IMR-90 (cell line): ENCODE measurements around the gene DEAF1. TPM values are rescaled to one million over a fixed set of nuclear protein-coding genes. Genes with fewer than 3 reads are reported as not detected.
"Not testable (repeated sequence)": the region's sequence is repeated elsewhere in the genome, so short reads cannot be mapped to it uniquely, and the experiment has no call there.

Source experiments
- ATAC-seq: fragments of 200-7000 bp; cut with Tn5 transposase; 2 replicates; pipeline ENCODE4 v1.9.1; 2020; ENCODE audit warnings: low read depth, mild to moderate bottlenecking, moderate library complexity
- BruUV-seq: library from RNA; stranded (reverse); fragments of 400-500 nt; replicated peaks from 2 replicates; lab custom pipeline; 2021; lab: Mats Ljungman, UMichigan
- CTCF ChIA-PET: fragments of 300-600 bp; formaldehyde crosslinking; extraction: SDS; loops from one replicate; lab custom pipeline; 2021; ENCODE audit warnings: antibody characterized with exemption; lab: Yijun Ruan, JAX
- POLR2A ChIA-PET: fragments of 300-600 bp; sonication (Branson Sonifier 250); formaldehyde crosslinking; loops from one replicate; lab custom pipeline; 2022; ENCODE audit warnings: antibody characterized with exemption; ENCODE audit not compliant: unreplicated experiment; lab: Charles Lee
- DNase-seq: peaks from one replicate; pipeline ENCODE4 v3.0.0; 2013
- H2AFZ ChIP-seq: replicated peaks from 2 replicates; pipeline ENCODE3; 2013; ENCODE audit warnings: low read length, mild to moderate bottlenecking; ENCODE audit not compliant: poor library complexity
- H2AK5ac ChIP-seq: 2 replicates; pipeline ENCODE4 v1.6.1; 2013; ENCODE audit warnings: low read depth, low read length, inconsistent platforms
- H2AK9ac ChIP-seq: replicated peaks from 2 replicates; pipeline ENCODE3; 2013; ENCODE audit warnings: mild to moderate bottlenecking, low read depth, low read length, moderate library complexity; ENCODE audit not compliant: poor library complexity
- H2BK120ac ChIP-seq: 2 replicates; pipeline ENCODE4 v1.6.1; 2013; ENCODE audit warnings: low read depth, low read length, inconsistent platforms
- H2BK15ac ChIP-seq: 3 replicates; pipeline ENCODE4 v1.6.1; 2013; ENCODE audit warnings: low read depth, low read length, inconsistent platforms
- H2BK20ac ChIP-seq: 2 replicates; pipeline ENCODE4 v1.6.1; 2013; ENCODE audit warnings: low read depth, mild to moderate bottlenecking, inconsistent platforms, low read length, moderate library complexity
- H2BK5ac ChIP-seq: 2 replicates; pipeline ENCODE4 v1.6.1; 2013; ENCODE audit warnings: mild to moderate bottlenecking, low read depth, low read length, inconsistent platforms; ENCODE audit not compliant: poor library complexity, severe bottlenecking
- H3K14ac ChIP-seq: replicated peaks from 2 replicates; pipeline ENCODE4 v1.6.1; 2013; ENCODE audit warnings: low read depth, low read length, inconsistent platforms
- H3K18ac ChIP-seq: 2 replicates; pipeline ENCODE4 v1.6.1; 2013; ENCODE audit warnings: low read depth, low read length, control low read depth
- H3K23ac ChIP-seq: 2 replicates; pipeline ENCODE4 v1.6.1; 2013; ENCODE audit warnings: low read depth, low read length, inconsistent platforms
- H3K27ac ChIP-seq: 2 replicates; pipeline ENCODE4 v1.5.1; 2013; ENCODE audit warnings: mild to moderate bottlenecking, control low read depth, low read length; ENCODE audit not compliant: insufficient read depth
- H3K27me3 ChIP-seq: 2 replicates; pipeline ENCODE4 v1.6.1; 2013; ENCODE audit warnings: low read length; ENCODE audit not compliant: control insufficient read depth, insufficient read depth
- H3K36me3 ChIP-seq: 2 replicates; pipeline ENCODE4 v1.6.1; 2013; ENCODE audit warnings: low read length, mixed read lengths; ENCODE audit not compliant: control insufficient read depth, insufficient read depth
- H3K4ac ChIP-seq: 2 replicates; pipeline ENCODE4 v1.6.1; 2013; ENCODE audit warnings: low read depth, low read length, inconsistent platforms
- H3K4me1 ChIP-seq: 2 replicates; pipeline ENCODE4 v1.6.1; 2013; ENCODE audit warnings: low read length, mixed read lengths; ENCODE audit not compliant: control insufficient read depth, insufficient read depth
- H3K4me2 ChIP-seq: 2 replicates; pipeline ENCODE4 v1.6.1; 2013; ENCODE audit warnings: low read depth, mild to moderate bottlenecking, control low read depth, low read length, moderate library complexity
- H3K4me3 ChIP-seq: 2 replicates; pipeline ENCODE4 v1.5.1; 2013; ENCODE audit warnings: low read depth, mild to moderate bottlenecking, control low read depth, low read length, moderate library complexity; ENCODE audit not compliant: insufficient read depth
- H3K56ac ChIP-seq: 2 replicates; pipeline ENCODE4 v1.6.1; 2013; ENCODE audit warnings: low read length, inconsistent platforms; ENCODE audit not compliant: insufficient read depth; ENCODE audit errors: extremely low read depth
- H3K79me1 ChIP-seq, 2 experiments: 2 replicates each; pipeline ENCODE4 v1.6.1; 2013; ENCODE audit warnings: low read length in 2 of 2, inconsistent platforms in 1 of 2, low read depth in 1 of 2
- H3K9ac ChIP-seq: 2 replicates; pipeline ENCODE4 v1.6.1; 2013; ENCODE audit warnings: low read depth, low read length, control low read depth
- H3K9me1 ChIP-seq: 2 replicates; pipeline ENCODE4 v1.6.1; 2013; ENCODE audit warnings: low read length, inconsistent platforms; ENCODE audit not compliant: insufficient read depth
- H3K9me3 ChIP-seq: 2 replicates; pipeline ENCODE4 v1.6.1; 2013; ENCODE audit warnings: low read length; ENCODE audit not compliant: control insufficient read depth, insufficient read depth
- H4K20me1 ChIP-seq: 2 replicates; pipeline ENCODE4 v1.6.1; 2013; ENCODE audit warnings: low read length, inconsistent platforms; ENCODE audit not compliant: insufficient read depth
- H4K5ac ChIP-seq: 2 replicates; pipeline ENCODE4 v1.6.1; 2013; ENCODE audit warnings: mild to moderate bottlenecking, low read depth, low read length, control low read depth
- H4K8ac ChIP-seq, 2 experiments: 2 replicates each; pipeline ENCODE4 v1.6.1; 2013; ENCODE audit warnings: low read depth in 2 of 2, low read length in 2 of 2, control low read depth in 1 of 2, inconsistent platforms in 1 of 2
- H4K91ac ChIP-seq: 2 replicates; pipeline ENCODE4 v1.6.1; 2013; ENCODE audit warnings: low read depth, low read length, inconsistent platforms; ENCODE audit not compliant: insufficient read depth
- WGBS, 2 experiments: methylation state at CpG; one replicate each; pipeline versions ENCODE4 v1.1.5 to v1.1.7; 2013; ENCODE audit warnings: missing lambda C conversion rate in 2 of 2; ENCODE audit not compliant: insufficient read length in 1 of 2; ENCODE audit errors: extremely low coverage in 2 of 2; 5-methylcytosine and 5-hydroxymethylcytosine counted together
- dilution Hi-C: fragments of 300-500 bp; cut with HindIII; formaldehyde crosslinking; loops from one replicate; pipeline ENCODE4 v1.14.3; 2018; ENCODE audit warnings: low sequenced_read_pairs; ENCODE audit not compliant: unreplicated experiment
- in situ Hi-C: fragments of 300-500 bp; cut with MboI; formaldehyde crosslinking; loops from 3 replicates; pipeline ENCODE4 v1.14.3; 2019; ENCODE audit warnings: low sequenced_read_pairs, inconsistent platforms, mixed read lengths
- intact Hi-C: fragments of 100-400 bp; cut with micrococcal nuclease; formaldehyde crosslinking; loops from 2 replicates; pipeline ENCODE4 v1.10.0; 2022
- polyA plus RNA-seq, 3 experiments: library from polyadenylated mRNA; depleted of rRNA; stranded (reverse); fragments of >200 nt; gene quantifications; 2 replicates each; pipeline ENCODE4 v1.2.3, GENCODE V29; 2012; ENCODE audit warnings: low replicate concordance in 1 of 3
- total RNA-seq: library from RNA; depleted of rRNA; stranded (reverse); fragments of >200 nt; gene quantifications from 2 replicates; pipeline ENCODE4 v1.2.3, GENCODE V29; 2012

Gene DEAF1
- total and polyA plus RNA-seq, 2 of the 4 experiments (the other 2 are of a cell fraction): 22.9 to 31.6 TPM

DNA sequence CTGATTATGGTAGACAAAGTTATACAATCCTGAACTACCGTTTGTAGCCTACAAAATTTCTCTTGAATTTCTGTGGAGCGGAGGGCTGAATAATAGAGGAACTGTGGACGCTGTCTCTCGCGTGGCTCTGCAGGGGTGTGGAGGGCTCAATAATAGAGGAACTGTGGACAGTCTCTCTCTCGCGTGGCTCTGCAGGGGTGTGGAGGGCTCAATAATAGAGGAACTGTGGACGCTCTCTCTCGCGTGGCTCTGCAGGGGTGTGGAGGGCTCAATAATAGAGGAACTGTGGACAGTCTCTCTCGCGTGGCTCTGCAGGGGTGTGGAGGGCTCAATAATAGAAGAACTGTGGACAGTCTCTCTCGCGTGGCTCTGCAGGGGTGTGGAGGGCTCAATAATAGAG lies 41.9 kb downstream of the DEAF1 start:
- H2AK5ac ChIP-seq, H2BK5ac ChIP-seq, H2AFZ ChIP-seq, H3K27ac ChIP-seq, H4K91ac ChIP-seq, H3K4me2 ChIP-seq, H2BK120ac ChIP-seq, H3K9ac ChIP-seq, H4K20me1 ChIP-seq, DNase-seq, H3K79me1 ChIP-seq, H3K9me1 ChIP-seq, H3K27me3 ChIP-seq, dilution Hi-C loops, ATAC-seq, POLR2A ChIA-PET, H3K23ac ChIP-seq, H2BK15ac ChIP-seq, H3K56ac ChIP-seq, H4K5ac ChIP-seq, H3K4me3 ChIP-seq, BruUV-seq, H4K8ac ChIP-seq, H2BK20ac ChIP-seq, CTCF ChIA-PET, in situ Hi-C loops, H3K4me1 ChIP-seq, H3K4ac ChIP-seq, H3K18ac ChIP-seq, intact Hi-C loops, H3K9me3 ChIP-seq, H3K14ac ChIP-seq, H2AK9ac ChIP-seq: not testable (repeated sequence)
- H3K36me3 ChIP-seq: peaks cover 21% of the 10 kb centered on the region
- 89% methylated on average over 5 of the region's 14 CpGs; no CpG with 5 or more reads in 1 of the 2 experiments for WGBS, 2 experiments
